Mesendoderm (in vitro differentiated cells): ENCODE data around the gene RBCK1.
A peak's percentile ranks its signal among the peaks of the same experiment; 100 is the strongest.

ENCODE experiments used
- DNase-seq: peaks from one replicate; pipeline ENCODE4 v3.0.0; 2013
- H2AK5ac ChIP-seq: 2 replicates; pipeline ENCODE4 v1.6.1; 2013; ENCODE audit warnings: low read length, inconsistent platforms
- H2BK120ac ChIP-seq: 2 replicates; pipeline ENCODE4 v1.6.1; 2013; ENCODE audit warnings: low read depth, mild to moderate bottlenecking, low read length, moderate library complexity, mixed read lengths
- H2BK15ac ChIP-seq: replicated peaks from 2 replicates; pipeline ENCODE4 v1.6.1; 2013; ENCODE audit warnings: low read depth, mild to moderate bottlenecking, moderate library complexity
- H2BK5ac ChIP-seq: 2 replicates; pipeline ENCODE4 v1.6.1; 2013; ENCODE audit warnings: low read length, inconsistent platforms
- H3K18ac ChIP-seq: 2 replicates; pipeline ENCODE4 v1.6.1; 2013; ENCODE audit warnings: mild to moderate bottlenecking, low read length, mixed read lengths
- H3K23ac ChIP-seq: one replicate; pipeline ENCODE4 v1.6.1; 2013; ENCODE audit warnings: low read length
- H3K27ac ChIP-seq: 2 replicates; pipeline ENCODE4 v1.5.1; 2013; ENCODE audit warnings: low read depth, mild to moderate bottlenecking, inconsistent platforms, low read length, moderate library complexity
- H3K27me3 ChIP-seq: 2 replicates; pipeline ENCODE4 v1.6.1; 2013; ENCODE audit warnings: low read length, control low read depth, mild to moderate bottlenecking, inconsistent platforms; ENCODE audit not compliant: insufficient read depth, poor library complexity
- H3K36me3 ChIP-seq: 2 replicates; pipeline ENCODE4 v1.6.1; 2013; ENCODE audit warnings: low read length, inconsistent platforms; ENCODE audit not compliant: control insufficient read depth, insufficient read depth
- H3K4ac ChIP-seq: one replicate; pipeline ENCODE4 v1.6.1; 2013; ENCODE audit warnings: low read depth, mild to moderate bottlenecking, low read length, moderate library complexity
- H3K4me1 ChIP-seq: 2 replicates; pipeline ENCODE4 v1.6.1; 2013; ENCODE audit warnings: low read depth, low read length, inconsistent platforms; ENCODE audit not compliant: control insufficient read depth
- H3K4me2 ChIP-seq: 2 replicates; pipeline ENCODE4 v1.6.1; 2013; ENCODE audit warnings: low read length
- H3K4me3 ChIP-seq: 2 replicates; pipeline ENCODE4 v1.5.1; 2013; ENCODE audit warnings: mild to moderate bottlenecking, low read length
- H3K56ac ChIP-seq: one replicate; pipeline ENCODE4 v1.6.1; 2013; ENCODE audit warnings: low read length
- H3K79me1 ChIP-seq: 2 replicates; pipeline ENCODE4 v1.6.1; 2013; ENCODE audit warnings: low read length, inconsistent platforms
- H3K79me2 ChIP-seq: 2 replicates; pipeline ENCODE4 v1.6.1; 2013; ENCODE audit warnings: mild to moderate bottlenecking, low read length; ENCODE audit not compliant: control insufficient read depth, insufficient read depth
- H3K9ac ChIP-seq: 2 replicates; pipeline ENCODE4 v1.6.1; 2013; ENCODE audit warnings: low read length, inconsistent platforms
- H4K5ac ChIP-seq: one replicate; pipeline ENCODE4 v1.6.1; 2013; ENCODE audit warnings: low read length
- H4K8ac ChIP-seq: one replicate; pipeline ENCODE4 v1.6.1; 2013; ENCODE audit warnings: low read depth, mild to moderate bottlenecking, control low read depth, low read length, moderate library complexity
- WGBS: extraction: QIAGEN DNeasy Blood & Tissue Kit; methylation state at CpG from one replicate; pipeline ENCODE4 v1.1.7; 2013; ENCODE audit warnings: low lambda C conversion rate, missing lambda C conversion rate; ENCODE audit not compliant: insufficient coverage; ENCODE audit errors: extremely low coverage; 5-methylcytosine and 5-hydroxymethylcytosine counted together

RBCK1 gene

GRCh38 chr20:458776-459175 lies 50.7 kb downstream of the RBCK1 start:
- Histone ChIP-seq H3K27ac (no peak overlapping the region), H3K18ac (no peak overlapping the region), H3K4ac (no peak overlapping the region), H4K5ac (no peak overlapping the region), H3K4me2 (no peak overlapping the region), H2BK5ac (no peak overlapping the region), H2AK5ac (no peak overlapping the region), H3K36me3 (no peaks in the 10 kb centered on the region), H2BK120ac (no peak overlapping the region), H3K9ac (no peak overlapping the region), H3K56ac (no peak overlapping the region), H3K79me2 (peaks cover 19% of the 10 kb centered on the region), H3K27me3 (no peaks in the 10 kb centered on the region), H3K4me3 (no peak overlapping the region), H3K79me1 (peaks cover 13% of the 10 kb centered on the region), H4K8ac (no peak overlapping the region), H3K23ac (no peak overlapping the region), H2BK15ac (no peak overlapping the region), H3K4me1 (peaks cover 2% of the 10 kb centered on the region)
- no peak for DNase-seq
- no CpG with 5 or more reads among the region's 6 CpGs for WGBS

DNA sequence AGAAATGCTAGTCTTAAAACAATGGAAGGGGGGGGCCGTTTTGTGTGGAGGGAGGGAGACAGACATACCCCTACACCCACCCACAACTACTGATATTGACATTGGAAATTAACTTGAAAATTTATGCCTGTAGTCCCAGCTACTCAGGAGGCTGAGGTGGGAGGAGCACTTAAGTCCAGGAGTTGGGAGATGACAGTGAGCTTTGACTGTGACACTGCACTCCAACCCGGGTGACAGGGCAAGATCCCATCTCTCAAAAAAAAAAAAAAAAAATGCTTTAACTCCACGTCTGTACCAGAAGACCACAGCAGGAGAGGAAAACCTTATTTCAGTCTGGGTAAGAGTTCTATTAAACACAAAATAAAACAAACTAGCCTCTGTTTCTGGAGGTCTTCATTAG lies 52.1 kb downstream of the RBCK1 start:
- no peak for DNase-seq
- Histone ChIP-seq H2BK120ac (no peak overlapping the region), H3K4me3 (no peak overlapping the region), H3K23ac (no peak overlapping the region), H2BK15ac (no peak overlapping the region), H3K36me3 (no peaks in the 10 kb centered on the region), H3K9ac (no peak overlapping the region), H2BK5ac (no peak overlapping the region), H3K4me2 (no peak overlapping the region), H4K8ac (no peak overlapping the region), H3K4me1 (peaks cover 2% of the 10 kb centered on the region), H3K27me3 (no peaks in the 10 kb centered on the region), H3K18ac (no peak overlapping the region), H3K79me1 (peaks cover 10% of the 10 kb centered on the region), H3K4ac (no peak overlapping the region), H4K5ac (no peak overlapping the region), H3K27ac (no peak overlapping the region), H2AK5ac (no peak overlapping the region), H3K56ac (no peak overlapping the region), H3K79me2 (peaks cover 17% of the 10 kb centered on the region)
- no CpG with 5 or more reads among the region's 3 CpGs for WGBS

DNA sequence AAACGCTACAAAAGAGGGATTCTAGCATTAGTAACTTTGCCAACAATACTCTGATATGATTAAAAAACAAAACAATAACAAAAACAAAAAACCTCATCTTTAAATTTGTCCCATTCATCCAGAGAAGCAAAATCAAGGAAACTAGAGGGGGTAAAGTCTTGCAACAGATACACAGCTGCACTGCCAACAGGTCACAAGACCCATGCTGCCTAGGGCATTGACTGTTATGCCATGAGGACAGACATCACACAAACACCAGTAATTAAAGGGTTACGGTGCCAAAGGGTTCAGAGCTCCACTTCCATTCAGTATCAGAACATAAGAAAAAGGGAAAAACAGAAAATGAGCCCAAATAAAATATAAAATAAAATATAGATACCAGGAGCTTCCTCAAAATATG lies 52.6 kb downstream of the RBCK1 start:
- Histone ChIP-seq H3K27ac (no peak overlapping the region), H3K4me3 (no peak overlapping the region), H3K36me3 (no peaks in the 10 kb centered on the region), H3K79me1 (peaks cover 10% of the 10 kb centered on the region), H3K9ac (no peak overlapping the region), H2BK120ac (no peak overlapping the region), H3K18ac (no peak overlapping the region), H3K23ac (no peak overlapping the region), H3K4me1 (peaks cover 2% of the 10 kb centered on the region), H2BK5ac (no peak overlapping the region), H4K5ac (no peak overlapping the region), H3K79me2 (peaks cover 17% of the 10 kb centered on the region), H2BK15ac (no peak overlapping the region), H3K4me2 (no peak overlapping the region), H3K4ac (no peak overlapping the region), H4K8ac (no peak overlapping the region), H2AK5ac (no peak overlapping the region), H3K27me3 (no peaks in the 10 kb centered on the region), H3K56ac (no peak overlapping the region)
- no peak for DNase-seq
- WGBS, result no CpG with 5 or more reads among the region's 2 CpGs

- Histone ChIP-seq H2BK5ac (no peak overlapping the region), H3K4ac (peak overlapping the region; percentile 75), H3K9ac (peak overlapping the region; percentile 77), H4K5ac (no peak overlapping the region), H3K23ac (peak overlapping the region; percentile 94), H3K4me2 (peak overlapping the region; percentile 78), H3K79me1 (peaks cover 10% of the 10 kb centered on the region), H3K18ac (peak overlapping the region; percentile 99), H3K79me2 (peaks cover 17% of the 10 kb centered on the region), H3K4me1 (peaks cover 2% of the 10 kb centered on the region), H3K36me3 (no peaks in the 10 kb centered on the region), H2AK5ac (no peak overlapping the region), H4K8ac (no peak overlapping the region), H2BK15ac (no peak overlapping the region), H2BK120ac (no peak overlapping the region), H3K4me3 (peak overlapping the region; percentile 70), H3K56ac (peak overlapping the region; percentile 85), H3K27me3 (no peaks in the 10 kb centered on the region), H3K27ac (peak overlapping the region; percentile 80)
- peak; percentile 60 for DNase-seq
- whole genome bisulfite sequencing, result no CpG with 5 or more reads among the region's 60 CpGs
Measured at GRCh38 chr20:461254-462198, 53.4 kb downstream of the RBCK1 start.

- peak within 1 kb of the TSS; percentile 99 for H3K18ac ChIP-seq
- H3K79me2 ChIP-seq, result peaks cover 16% of the 10 kb centered on the region
- no peak within 1 kb of the TSS for H2AK5ac ChIP-seq
- peak within 1 kb of the TSS; percentile 85 for H3K56ac ChIP-seq
- DNase-seq, result peak; percentile 91
- no peaks in the 10 kb centered on the region for H3K36me3 ChIP-seq
- peak within 1 kb of the TSS; percentile 80 for H3K27ac ChIP-seq
- no peaks in the 10 kb centered on the region for H3K27me3 ChIP-seq
- H3K9ac ChIP-seq, result peak within 1 kb of the TSS; percentile 77
- peaks cover 9% of the 10 kb centered on the region for H3K79me1 ChIP-seq
- no peak within 1 kb of the TSS for H2BK15ac ChIP-seq
- H2BK120ac ChIP-seq, result peak within 1 kb of the TSS; percentile 24
- H3K4me2 ChIP-seq, result peak within 1 kb of the TSS; percentile 78
- WGBS, result no CpG with 5 or more reads among the region's 80 CpGs
- peak within 1 kb of the TSS; percentile 75 for H3K4ac ChIP-seq
- H3K23ac ChIP-seq, result peak within 1 kb of the TSS; percentile 94
- H3K4me3 ChIP-seq, result peak within 1 kb of the TSS; percentile 70
- no peak within 1 kb of the TSS for H2BK5ac ChIP-seq
- peaks cover 2% of the 10 kb centered on the region for H3K4me1 ChIP-seq
- no peak within 1 kb of the TSS for H4K5ac ChIP-seq
- peak within 1 kb of the TSS; percentile 83 for H4K8ac ChIP-seq
Measured at GRCh38 chr20:462199-462991, 54.3 kb downstream of the RBCK1 start, which contains the start of gene TBC1D20. TSS of gene TBC1D20 (minus strand) at chr20:462533. CDS start at chr20:462405, 128 bp downstream.
